H1 (cell line): ENCODE data around the gene TAS1R3.
"Not testable (repeated sequence)": the region's sequence is repeated elsewhere in the genome, so short reads cannot be mapped to it uniquely, and the experiment has no call there.

Source experiments
- SIN3A ChIP-seq, 2 experiments: IDR thresholded peaks in 1 of 2; conservative IDR thresholded peaks in 1 of 2; 2 replicates each; pipeline ENCODE4 v1.6.1; 2011 to 2012; ENCODE audit warnings: low read length in 2 of 2, improper control_type of control experiment in 1 of 2, low read depth in 1 of 2, mild to moderate bottlenecking in 1 of 2
- SUZ12 ChIP-seq: fragments of 200-600 bp; sonication (generic); IDR thresholded peaks from 2 replicates; pipeline ENCODE4 v1.6.1; 2012; ENCODE audit warnings: mild to moderate bottlenecking, inconsistent platforms, low read length, moderate library complexity, mixed read lengths

- TF ChIP-seq SUZ12; SIN3A (conservative IDR thresholded peaks at IDR 0.05 in 1 of 2, IDR thresholded peaks at IDR 0.05 in 1 of 2; ENCODE audit: low read depth in 1 of 2, low read length in 2 of 2): not testable (repeated sequence)
These were observed 39.0 kb downstream of the TAS1R3 start for GRCh38 chr1:1370094-1370493.
